ENCODE data around the gene LEMD3.

- TF ChIP-seq EZH2 (IDR thresholded peaks at IDR 0.05) (no peak), POLR2AphosphoS5 (IDR thresholded peaks at IDR 0.05; ENCODE audit: borderline replicate concordance, low read depth, low read length) (no peak)
Measured at GRCh38 chr12:65125975-65126374, 43.4 kb upstream of the LEMD3 start.
